ENCODE results near the gene MAGI1.

MAGI1 gene

GRCh38 chr3:65655061-65655460 lies 383.7 kb downstream of the MAGI1 start:
- Mint-ChIP-seq H3K9me3 (peaks cover 2% of the 10 kb centered on the region), H3K27me3 (no peaks in the 10 kb centered on the region), H3K4me1 (no peaks in the 10 kb centered on the region), H3K27ac (no peak overlapping the region), H3K4me3 (no peak overlapping the region), H3K36me3 (no peaks in the 10 kb centered on the region)
- no peak for DNase-seq
- CTCF ChIA-PET = no interaction called here

- Mint-ChIP-seq H3K4me3 (no peak overlapping the region), H3K27me3 (no peaks in the 10 kb centered on the region), H3K27ac (no peak overlapping the region), H3K36me3 (no peaks in the 10 kb centered on the region), H3K9me3 (peaks cover 2% of the 10 kb centered on the region), H3K4me1 (no peaks in the 10 kb centered on the region)
- DNase-seq = no peak
- CTCF ChIA-PET = no interaction called here
Measured at GRCh38 chr3:65653731-65654130, 385.0 kb downstream of the MAGI1 start.

GRCh38 chr3:65650247-65650646 lies 388.5 kb downstream of the MAGI1 start:
- H3K27ac Mint-ChIP-seq = no peak overlapping the region
- CTCF ChIA-PET = no interaction called here
- no peak for DNase-seq
- no peaks in the 10 kb centered on the region for H3K4me1 Mint-ChIP-seq
- no peaks in the 10 kb centered on the region for H3K27me3 Mint-ChIP-seq
- peaks cover 7% of the 10 kb centered on the region for H3K9me3 Mint-ChIP-seq
- H3K4me3 Mint-ChIP-seq = no peak overlapping the region
- no peaks in the 10 kb centered on the region for H3K36me3 Mint-ChIP-seq

GRCh38 chr3:65647369-65647768 lies 391.3 kb downstream of the MAGI1 start:
- Mint-ChIP-seq H3K4me3 (no peak overlapping the region), H3K36me3 (no peaks in the 10 kb centered on the region), H3K9me3 (peaks cover 7% of the 10 kb centered on the region), H3K4me1 (no peaks in the 10 kb centered on the region), H3K27me3 (no peaks in the 10 kb centered on the region), H3K27ac (no peak overlapping the region)
- CTCF ChIA-PET = no interaction called here
- DNase-seq = no peak

GRCh38 chr3:65642883-65643282 lies 395.8 kb downstream of the MAGI1 start:
- Mint-ChIP-seq H3K27me3 (no peaks in the 10 kb centered on the region), H3K36me3 (no peaks in the 10 kb centered on the region), H3K4me3 (no peak overlapping the region), H3K4me1 (no peaks in the 10 kb centered on the region), H3K9me3 (peaks cover 12% of the 10 kb centered on the region), H3K27ac (no peak overlapping the region)
- no peak for DNase-seq
- CTCF ChIA-PET = no interaction called here

GRCh38 chr3:65641777-65642176 lies 396.9 kb downstream of the MAGI1 start:
- CTCF ChIA-PET = no interaction called here
- Mint-ChIP-seq H3K9me3 (peaks cover 7% of the 10 kb centered on the region), H3K4me3 (no peak overlapping the region), H3K27ac (no peak overlapping the region), H3K27me3 (no peaks in the 10 kb centered on the region), H3K36me3 (no peaks in the 10 kb centered on the region), H3K4me1 (no peaks in the 10 kb centered on the region)
- DNase-seq = no peak

- Mint-ChIP-seq H3K36me3 (no peaks in the 10 kb centered on the region), H3K4me1 (no peaks in the 10 kb centered on the region), H3K27me3 (no peaks in the 10 kb centered on the region), H3K9me3 (peaks cover 5% of the 10 kb centered on the region), H3K4me3 (no peak overlapping the region), H3K27ac (no peak overlapping the region)
- CTCF ChIA-PET = no interaction called here
- DNase-seq = no peak
Measured at GRCh38 chr3:65641045-65641444, 397.7 kb downstream of the MAGI1 start.

GRCh38 chr3:65639444-65639843 lies 399.3 kb downstream of the MAGI1 start:
- Mint-ChIP-seq H3K27ac (no peak overlapping the region), H3K36me3 (no peaks in the 10 kb centered on the region), H3K4me1 (no peaks in the 10 kb centered on the region), H3K4me3 (no peak overlapping the region), H3K27me3 (no peaks in the 10 kb centered on the region), H3K9me3 (peaks cover 8% of the 10 kb centered on the region)
- CTCF ChIA-PET = no interaction called here
- no peak for DNase-seq

GRCh38 chr3:65638301-65638700 lies 400.4 kb downstream of the MAGI1 start:
- Mint-ChIP-seq H3K4me1 (no peaks in the 10 kb centered on the region), H3K9me3 (peaks cover 8% of the 10 kb centered on the region), H3K4me3 (no peak overlapping the region), H3K27me3 (no peaks in the 10 kb centered on the region), H3K27ac (no peak overlapping the region), H3K36me3 (no peaks in the 10 kb centered on the region)
- CTCF ChIA-PET = no interaction called here
- DNase-seq = no peak

- Mint-ChIP-seq H3K27me3 (no peaks in the 10 kb centered on the region), H3K9me3 (peaks cover 8% of the 10 kb centered on the region), H3K4me1 (no peaks in the 10 kb centered on the region), H3K36me3 (no peaks in the 10 kb centered on the region), H3K27ac (no peak overlapping the region), H3K4me3 (no peak overlapping the region)
- no peak for DNase-seq
- CTCF ChIA-PET = no interaction called here
Measured at GRCh38 chr3:65636326-65636725, 402.4 kb downstream of the MAGI1 start.

GRCh38 chr3:65635657-65636056 lies 403.1 kb downstream of the MAGI1 start:
- Mint-ChIP-seq H3K27ac (no peak overlapping the region), H3K9me3 (peaks cover 7% of the 10 kb centered on the region), H3K27me3 (no peaks in the 10 kb centered on the region), H3K36me3 (no peaks in the 10 kb centered on the region), H3K4me3 (no peak overlapping the region), H3K4me1 (no peaks in the 10 kb centered on the region)
- CTCF ChIA-PET = no interaction called here
- no peak for DNase-seq

GRCh38 chr3:65633018-65633638 lies 405.6 kb downstream of the MAGI1 start:
- CTCF ChIA-PET = interaction anchor here (0.6 kb wide), 1 partner anchor 11 kb away, joined by 4 read pairs; no protein-coding TSS in a partner anchor

GRCh38 chr3:65632414-65632813 lies 406.3 kb downstream of the MAGI1 start:
- Mint-ChIP-seq H3K4me1 (no peaks in the 10 kb centered on the region), H3K36me3 (no peaks in the 10 kb centered on the region), H3K27ac (no peak overlapping the region), H3K27me3 (no peaks in the 10 kb centered on the region), H3K4me3 (no peak overlapping the region), H3K9me3 (peaks cover 4% of the 10 kb centered on the region)
- no peak for DNase-seq
- CTCF ChIA-PET = no interaction called here

More at GRCh38 chr3:65633018-65633638, 405.6 kb downstream of the MAGI1 start:
- Mint-ChIP-seq H3K9me3 (peaks cover 4% of the 10 kb centered on the region), H3K4me3 (no peak overlapping the region), H3K4me1 (no peaks in the 10 kb centered on the region), H3K27ac (no peak overlapping the region), H3K36me3 (no peaks in the 10 kb centered on the region), H3K27me3 (no peaks in the 10 kb centered on the region)
- DNase-seq = no peak

- no peaks in the 10 kb centered on the region for H3K27me3 Mint-ChIP-seq
- H3K4me3 Mint-ChIP-seq = no peak overlapping the region
- no peak overlapping the region for H3K27ac Mint-ChIP-seq
- DNase-seq = no peak
- H3K9me3 Mint-ChIP-seq = peaks cover 1% of the 10 kb centered on the region
- CTCF ChIA-PET = no interaction called here
- H3K4me1 Mint-ChIP-seq = no peaks in the 10 kb centered on the region
- H3K36me3 Mint-ChIP-seq = no peaks in the 10 kb centered on the region
Measured at GRCh38 chr3:65628978-65629377, 409.7 kb downstream of the MAGI1 start.

- Mint-ChIP-seq H3K4me1 (no peaks in the 10 kb centered on the region), H3K9me3 (no peaks in the 10 kb centered on the region), H3K36me3 (no peaks in the 10 kb centered on the region), H3K27ac (no peak overlapping the region), H3K4me3 (no peak overlapping the region), H3K27me3 (no peaks in the 10 kb centered on the region)
- DNase-seq = no peak
- CTCF ChIA-PET = no interaction called here
Measured at GRCh38 chr3:65627062-65627461, 411.7 kb downstream of the MAGI1 start.

GRCh38 chr3:65625305-65625704 lies 413.4 kb downstream of the MAGI1 start:
- no peaks in the 10 kb centered on the region for H3K27me3 Mint-ChIP-seq
- H3K9me3 Mint-ChIP-seq = no peaks in the 10 kb centered on the region
- DNase-seq = no peak
- no peaks in the 10 kb centered on the region for H3K4me1 Mint-ChIP-seq
- H3K4me3 Mint-ChIP-seq = no peak overlapping the region
- H3K36me3 Mint-ChIP-seq = no peaks in the 10 kb centered on the region
- CTCF ChIA-PET = no interaction called here
- no peak overlapping the region for H3K27ac Mint-ChIP-seq
